Measurements from ENCODE around the gene EVPL. TPM values are rescaled to one million over a fixed set of nuclear protein-coding genes. Genes with fewer than 3 reads are reported as not detected.

Gene EVPL
- total RNA-seq, 1 donor: 0.43 TPM

DNA sequence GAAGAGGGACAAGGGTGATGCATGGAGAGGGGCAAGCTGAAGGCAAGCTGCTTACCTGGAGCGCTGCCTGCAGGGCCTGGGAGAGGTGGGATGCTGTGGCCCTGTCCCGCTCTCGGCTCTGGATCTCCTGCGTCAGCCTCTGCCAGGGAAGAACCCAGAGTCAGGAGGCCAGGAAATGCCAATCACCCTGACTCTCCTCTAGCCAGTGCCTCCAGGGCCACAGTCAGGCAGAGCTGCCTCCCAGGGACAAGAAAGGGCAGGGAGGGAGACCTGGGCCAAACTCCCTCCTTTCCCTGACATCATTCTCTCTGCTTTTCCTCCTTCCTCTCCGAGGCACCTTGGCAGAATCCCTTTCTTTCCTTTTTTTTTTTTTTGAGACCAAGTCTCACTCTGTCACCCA lies 15.2 kb downstream of the EVPL start:
- TF ChIP-seq, protein P1, sequence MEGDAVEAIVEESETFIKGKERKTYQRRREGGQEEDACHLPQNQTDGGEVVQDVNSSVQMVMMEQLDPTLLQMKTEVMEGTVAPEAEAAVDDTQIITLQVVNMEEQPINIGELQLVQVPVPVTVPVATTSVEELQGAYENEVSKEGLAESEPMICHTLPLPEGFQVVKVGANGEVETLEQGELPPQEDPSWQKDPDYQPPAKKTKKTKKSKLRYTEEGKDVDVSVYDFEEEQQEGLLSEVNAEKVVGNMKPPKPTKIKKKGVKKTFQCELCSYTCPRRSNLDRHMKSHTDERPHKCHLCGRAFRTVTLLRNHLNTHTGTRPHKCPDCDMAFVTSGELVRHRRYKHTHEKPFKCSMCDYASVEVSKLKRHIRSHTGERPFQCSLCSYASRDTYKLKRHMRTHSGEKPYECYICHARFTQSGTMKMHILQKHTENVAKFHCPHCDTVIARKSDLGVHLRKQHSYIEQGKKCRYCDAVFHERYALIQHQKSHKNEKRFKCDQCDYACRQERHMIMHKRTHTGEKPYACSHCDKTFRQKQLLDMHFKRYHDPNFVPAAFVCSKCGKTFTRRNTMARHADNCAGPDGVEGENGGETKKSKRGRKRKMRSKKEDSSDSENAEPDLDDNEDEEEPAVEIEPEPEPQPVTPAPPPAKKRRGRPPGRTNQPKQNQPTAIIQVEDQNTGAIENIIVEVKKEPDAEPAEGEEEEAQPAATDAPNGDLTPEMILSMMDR (IDR thresholded peaks at IDR 0.05; ENCODE audit: insufficient read depth, low read depth, low read length): no peak
- H3K4me3 ChIP-seq (ENCODE audit: low read depth, low read length): no peak overlapping the region
- no peak for DNase-seq (ENCODE audit: low read depth)

DNA sequence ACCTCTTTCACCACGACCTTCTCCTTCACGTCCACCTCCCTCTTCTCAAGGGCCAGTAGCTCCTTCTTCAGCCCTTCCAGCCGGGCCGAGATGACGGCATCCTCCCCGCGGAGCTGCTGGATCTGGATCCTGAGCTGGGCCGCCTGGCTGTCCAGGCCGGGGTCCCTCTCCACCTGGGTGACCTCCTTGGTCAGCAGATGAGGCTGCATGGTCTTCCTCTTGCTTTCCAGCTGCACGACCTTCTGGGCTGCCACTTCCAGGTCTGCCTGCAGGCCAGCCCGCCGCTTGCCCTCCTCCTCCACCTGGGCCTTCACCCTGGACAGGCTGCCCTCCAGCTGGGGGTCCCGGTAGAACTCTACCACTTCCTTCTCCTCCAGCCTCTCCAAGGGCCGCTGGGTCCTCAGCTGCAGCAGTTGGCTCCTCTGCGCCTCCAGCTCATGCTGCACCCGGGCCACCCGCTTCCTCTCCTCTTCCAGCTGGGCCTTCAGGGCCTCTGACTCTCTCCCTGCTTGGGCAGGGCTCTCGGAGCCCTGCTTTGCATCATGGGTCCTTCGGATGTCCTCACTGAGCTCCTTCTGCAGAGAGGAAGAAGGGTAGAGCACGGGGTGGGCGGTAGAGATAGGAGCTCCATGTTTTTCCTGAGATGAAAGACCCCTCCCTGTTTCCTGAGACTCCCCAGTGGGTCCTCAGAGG lies 17.0 kb downstream of the EVPL start:
- TF ChIP-seq, protein P1 (IDR thresholded peaks at IDR 0.05; ENCODE audit: insufficient read depth, low read depth, low read length): no peak
- no peak overlapping the region for H3K4me3 ChIP-seq (ENCODE audit: low read depth, low read length)
- no peak for DNase-seq (ENCODE audit: low read depth)

DNA sequence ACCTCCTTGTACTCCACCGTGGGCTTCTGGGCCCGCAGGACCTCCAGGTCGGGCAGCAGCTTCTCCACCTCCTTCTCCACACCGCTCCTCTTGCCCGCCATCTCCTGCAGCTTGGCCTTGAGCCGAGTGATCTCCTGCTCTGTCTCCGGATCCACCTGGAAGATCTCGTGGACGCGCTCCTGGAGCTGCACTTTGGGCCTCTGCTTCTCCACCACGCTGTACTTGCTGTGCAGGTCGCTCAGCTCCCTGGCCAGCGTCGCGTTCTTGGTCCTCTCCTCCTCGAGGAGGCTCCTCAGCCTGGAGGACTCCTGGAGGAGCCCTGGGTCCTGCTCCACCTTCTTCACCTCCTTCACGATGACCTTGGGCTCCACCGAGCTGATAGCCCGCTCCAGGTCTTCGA lies 17.7 kb downstream of the EVPL start:
- no peak for DNase-seq (ENCODE audit: low read depth)
- H3K4me3 ChIP-seq (ENCODE audit: low read depth, low read length): no peak overlapping the region
- TF ChIP-seq, protein P1 (IDR thresholded peaks at IDR 0.05; ENCODE audit: insufficient read depth, low read depth, low read length): no peak

DNA sequence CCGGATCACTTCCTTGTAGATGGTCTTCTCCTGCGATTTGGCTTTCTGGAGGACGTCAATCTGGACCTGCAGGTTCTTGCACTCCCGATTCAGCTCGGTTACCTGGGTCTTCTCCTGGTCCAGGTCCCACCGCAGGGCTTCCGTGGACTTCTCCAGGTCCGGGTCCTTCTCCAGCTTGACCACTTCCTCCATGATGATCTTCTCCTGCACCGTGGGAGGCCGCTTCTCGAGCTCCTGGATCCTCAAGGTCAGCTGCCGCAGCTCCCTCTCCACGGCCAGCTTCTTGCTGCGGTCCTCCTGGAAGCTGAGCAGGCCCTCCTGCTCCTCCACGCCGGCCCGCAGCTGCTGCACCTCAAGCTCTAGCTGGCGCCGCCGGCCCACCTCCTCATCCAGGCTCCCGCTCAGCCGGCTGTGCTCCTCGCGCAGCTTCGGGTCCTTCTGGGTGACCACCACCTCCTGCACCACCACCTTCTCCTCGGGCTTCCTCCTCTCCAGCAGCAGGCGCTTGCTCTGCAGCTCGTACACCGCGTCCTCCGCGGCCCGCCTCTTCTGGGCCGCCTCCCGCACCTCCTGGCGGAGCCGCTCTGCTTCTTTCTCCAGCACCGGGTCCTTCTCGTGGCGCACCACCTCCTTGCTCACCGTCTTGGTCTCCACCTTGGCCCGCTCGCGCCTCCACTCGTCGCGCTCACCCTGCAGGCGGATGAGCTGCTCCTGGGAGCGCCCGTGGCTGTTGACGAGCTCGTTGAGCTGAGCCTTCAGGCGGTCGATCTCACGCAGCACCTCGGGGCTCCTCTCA lies 18.3 kb downstream of the EVPL start:
- H3K4me3 ChIP-seq (ENCODE audit: low read depth, low read length): no peak overlapping the region
- DNase-seq (ENCODE audit: low read depth): no peak
- TF ChIP-seq, protein P1 (IDR thresholded peaks at IDR 0.05; ENCODE audit: insufficient read depth, low read depth, low read length): no peak

DNA sequence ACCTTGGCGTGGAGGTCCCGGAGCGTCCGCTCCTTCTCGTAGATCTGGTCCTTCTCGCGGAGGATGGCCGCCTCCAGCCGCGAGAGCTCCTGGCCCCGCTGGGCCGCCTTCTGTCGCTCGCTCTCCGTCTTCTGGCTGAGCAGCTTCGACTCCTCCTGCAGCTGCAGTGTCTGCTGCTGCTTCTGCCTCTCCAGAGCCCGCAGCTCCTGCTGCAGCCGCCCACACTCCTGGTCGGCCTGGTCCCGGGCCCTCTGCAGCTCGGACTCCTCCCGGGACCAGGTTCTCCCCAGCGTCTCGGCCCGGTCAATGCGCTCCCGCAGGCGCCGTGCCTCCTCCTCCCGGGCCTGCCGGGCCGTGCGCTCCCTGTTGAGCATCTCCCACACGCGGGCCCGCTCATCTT lies 18.9 kb downstream of the EVPL start:
- DNase-seq (ENCODE audit: low read depth): no peak
- TF ChIP-seq, protein P1 (IDR thresholded peaks at IDR 0.05; ENCODE audit: insufficient read depth, low read depth, low read length): no peak
- H3K4me3 ChIP-seq (ENCODE audit: low read depth, low read length): no peak overlapping the region

DNA sequence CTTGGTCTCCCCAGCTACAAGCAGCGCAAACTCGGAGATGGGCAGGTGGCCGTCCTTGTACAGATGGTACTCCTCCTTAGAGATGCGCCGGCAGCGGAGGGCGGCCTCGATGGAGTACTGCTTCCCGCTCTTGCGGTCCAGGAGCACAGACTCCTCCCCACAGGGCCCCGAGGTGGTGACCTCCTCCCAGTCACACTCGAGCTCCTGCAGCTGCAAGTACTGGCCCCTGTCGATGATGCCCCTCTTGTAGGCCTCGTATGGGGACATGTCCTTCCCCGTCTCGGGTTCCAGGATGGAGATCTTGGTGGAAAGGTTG lies 19.3 kb downstream of the EVPL start:
- TF ChIP-seq, protein P1 (IDR thresholded peaks at IDR 0.05; ENCODE audit: insufficient read depth, low read depth, low read length): no peak
- no peak for DNase-seq (ENCODE audit: low read depth)
- no peak overlapping the region for H3K4me3 ChIP-seq (ENCODE audit: low read depth, low read length)

All from fibroblast of villous mesenchyme (primary cell).